ENCODE data around the gene MEGF6.
"Not testable (repeated sequence)": the region's sequence is repeated elsewhere in the genome, so short reads cannot be mapped to it uniquely, and the experiment has no call there.

MEGF6 gene

GRCh38 chr1:3625151-3625907 is 14.0 kb upstream of the MEGF6 start:
- Histone ChIP-seq H2AFZ (ENCODE audit: low read depth, low read length) (no peak overlapping the region), H3K9me3 (ENCODE audit: insufficient read depth, low read length) (no peaks in the 10 kb centered on the region), H3K27ac (ENCODE audit: low read length) (no peak overlapping the region), H3K36me3 (replicated peaks; ENCODE audit: low read depth, low read length) (peaks cover 14% of the 10 kb centered on the region), H3K4me1 (ENCODE audit: low read length) (peaks cover 15% of the 10 kb centered on the region), H3K27me3 (ENCODE audit: low read depth, low read length) (no peaks in the 10 kb centered on the region), H3K79me2 (ENCODE audit: low read length) (no peaks in the 10 kb centered on the region), H3K9ac (ENCODE audit: low read length) (peak overlapping the region; percentile 47), H4K20me1 (ENCODE audit: insufficient read depth, low read length) (no peaks in the 10 kb centered on the region), H3K4me2 (ENCODE audit: low read length) (peak overlapping the region; percentile 85), H3K4me3 (ENCODE audit: low read length) (peak overlapping the region; percentile 90)
- TF ChIP-seq EZH2phosphoT487 (IDR thresholded peaks at IDR 0.05; ENCODE audit: low read depth) (no peak), CTCF (IDR thresholded peaks at IDR 0.05; ENCODE audit: low read depth, low read length) (no peak)

- TF ChIP-seq EZH2phosphoT487 (IDR thresholded peaks at IDR 0.05; ENCODE audit: low read depth), result no peak
- TF ChIP-seq CTCF (IDR thresholded peaks at IDR 0.05; ENCODE audit: low read depth, low read length), result no peak
- peak within 1 kb of the TSS; percentile 56 for H3K9ac ChIP-seq (ENCODE audit: low read length)
- H3K4me1 ChIP-seq (ENCODE audit: low read length), result peaks cover 12% of the 10 kb centered on the region
- no peaks in the 10 kb centered on the region for H3K9me3 ChIP-seq (ENCODE audit: insufficient read depth, low read length)
- no peaks in the 10 kb centered on the region for H3K79me2 ChIP-seq (ENCODE audit: low read length)
- peak within 1 kb of the TSS; percentile 90 for H3K4me3 ChIP-seq (ENCODE audit: low read length)
- peak within 1 kb of the TSS; percentile 84 for H2AFZ ChIP-seq (ENCODE audit: low read depth, low read length)
- H4K20me1 ChIP-seq (ENCODE audit: insufficient read depth, low read length), result no peaks in the 10 kb centered on the region
- no peak within 1 kb of the TSS for H3K27ac ChIP-seq (ENCODE audit: low read length)
- H3K4me2 ChIP-seq (ENCODE audit: low read length), result peak within 1 kb of the TSS; percentile 92
- H3K27me3 ChIP-seq (ENCODE audit: low read depth, low read length), result no peaks in the 10 kb centered on the region
- peaks cover 11% of the 10 kb centered on the region for H3K36me3 ChIP-seq (replicated peaks; ENCODE audit: low read depth, low read length)
Measured at GRCh38 chr1:3624200-3625136, 13.2 kb upstream of the MEGF6 start, which contains the start of gene TPRG1L. TPRG1L (plus strand) TSS chr1:3625015; CDS start chr1:3625073, 58 bp downstream.

GRCh38 chr1:3623441-3624199 is 12.3 kb upstream of the MEGF6 start:
- Histone ChIP-seq H3K79me2 (ENCODE audit: low read length) (no peaks in the 10 kb centered on the region), H4K20me1 (ENCODE audit: insufficient read depth, low read length) (no peaks in the 10 kb centered on the region), H3K36me3 (replicated peaks; ENCODE audit: low read depth, low read length) (peaks cover 6% of the 10 kb centered on the region), H3K9me3 (ENCODE audit: insufficient read depth, low read length) (no peaks in the 10 kb centered on the region), H3K27ac (ENCODE audit: low read length) (no peak overlapping the region), H3K4me2 (ENCODE audit: low read length) (peak overlapping the region; percentile 92), H2AFZ (ENCODE audit: low read depth, low read length) (no peak overlapping the region), H3K27me3 (ENCODE audit: low read depth, low read length) (no peaks in the 10 kb centered on the region), H3K4me1 (ENCODE audit: low read length) (peaks cover 15% of the 10 kb centered on the region), H3K9ac (ENCODE audit: low read length) (peak overlapping the region; percentile 56), H3K4me3 (ENCODE audit: low read length) (peak overlapping the region; percentile 90)
- no peak for TF ChIP-seq CTCF (IDR thresholded peaks at IDR 0.05; ENCODE audit: low read depth, low read length)
- TF ChIP-seq EZH2phosphoT487 (IDR thresholded peaks at IDR 0.05; ENCODE audit: low read depth), result no peak

- not testable (repeated sequence) for H3K79me2 ChIP-seq (ENCODE audit: low read length); H3K27ac ChIP-seq (ENCODE audit: low read length)
Measured at GRCh38 chr1:3622102-3622501, 10.8 kb upstream of the MEGF6 start.

More at GRCh38 chr1:3622102-3622501, 10.8 kb upstream of the MEGF6 start:
- not testable (repeated sequence) for H3K9ac ChIP-seq (ENCODE audit: low read length); H3K36me3 ChIP-seq (replicated peaks; ENCODE audit: low read depth, low read length); H3K27me3 ChIP-seq (ENCODE audit: low read depth, low read length); H2AFZ ChIP-seq (ENCODE audit: low read depth, low read length); H3K4me2 ChIP-seq (ENCODE audit: low read length); H3K9me3 ChIP-seq (ENCODE audit: insufficient read depth, low read length); H4K20me1 ChIP-seq (ENCODE audit: insufficient read depth, low read length); H3K4me3 ChIP-seq (ENCODE audit: low read length)
- H3K4me1 ChIP-seq (ENCODE audit: low read length), result peaks cover 15% of the 10 kb centered on the region

Measured in OCI-LY3 (cell line).